ENCODE data around the gene NR1D1. TPM values are rescaled to one million over a fixed set of nuclear protein-coding genes. Genes with fewer than 3 reads are reported as not detected.

Gene NR1D1
- total and polyA plus RNA-seq, 2 of the 8 experiments (the other 6 are each of a cell fraction or from before 2014, with no cell fraction given), result 1.5 to 4.6 TPM

- WGBS, 2 experiments (ENCODE audit: extremely low coverage in 1 of 2, insufficient coverage in 1 of 2, insufficient read length in 1 of 2, insufficient replicate concordance in 2 of 2, low coverage in 1 of 2, low lambda C conversion rate in 2 of 2, missing lambda C conversion rate in 1 of 2), result 94% methylated on average over 5 of the region's 5 CpGs; no CpG with 5 or more reads in 1 of the 2 experiments
- Histone ChIP-seq H3K36me3 (ENCODE audit: control insufficient read depth in 2 of 4, insufficient read depth in 4 of 4, low read length in 3 of 4) (peaks cover 43 to 84% (median 67%) of the 10 kb centered on the region in 4 experiments), H2BK5ac (ENCODE audit: low read depth, low read length) (no peak overlapping the region), H3K79me2 (ENCODE audit: control insufficient read depth in 1 of 2, insufficient read depth in 2 of 2, low read length in 2 of 2) (peaks cover 12 to 35% of the 10 kb centered on the region in 2 experiments), H3K23me2 (ENCODE audit: low read depth, low read length) (peaks cover under 1% of the 10 kb centered on the region; the same call in 1 of the 2 replicates), H2AK5ac (ENCODE audit: low read depth, low read length) (no peak overlapping the region), H3K4me3 (ENCODE audit: extremely low read depth in 1 of 4, insufficient read depth in 2 of 4, low read depth in 3 of 4, low read length in 4 of 4) (no peak overlapping the region), H3K56ac (replicated peaks; ENCODE audit: insufficient read length, low read depth, low read length) (no peak overlapping the region), H4K91ac (replicated peaks; ENCODE audit: insufficient read length, low read length) (no peak overlapping the region), H3K14ac (ENCODE audit: insufficient read length) (no peak overlapping the region), H3K4me1 (replicated peaks in 1 of 4; ENCODE audit: control insufficient read depth in 3 of 4, insufficient read depth in 4 of 4, low read length in 3 of 4) (no peaks in the 10 kb centered on the region; a peak in 1 of 7 replicates), H3K27ac (ENCODE audit: low read depth, low read length) (no peak overlapping the region), H2BK12ac (ENCODE audit: low read depth, low read length) (no peak overlapping the region), H2BK120ac (replicated peaks; ENCODE audit: low read depth, low read length) (no peak overlapping the region), H3K4me2 (ENCODE audit: insufficient read depth in 1 of 2, low read depth in 2 of 2, low read length in 2 of 2) (no peak overlapping the region), H3K23ac (ENCODE audit: insufficient read length) (no peak overlapping the region), H4K8ac (ENCODE audit: extremely low read depth, insufficient read depth, low read length) (peak overlapping the region; percentile 36; the same call in 1 of the 2 replicates), H2AFZ (ENCODE audit: low read length) (no peak overlapping the region), H3K79me1 (ENCODE audit: low read depth, low read length) (0 out of 2 replicates have a peak, but pooled peaks cover 5% of the 10 kb centered on the region), H3K4ac (replicated peaks; ENCODE audit: insufficient read length, low read depth, low read length) (no peak overlapping the region), H3K9ac (replicated peaks in 1 of 4; ENCODE audit: extremely low read depth in 1 of 4, low read depth in 3 of 4, low read length in 3 of 4) (no peak overlapping the region; a peak in 1 of 7 replicates), H4K5ac (ENCODE audit: insufficient read length, low read depth, low read length) (no peak overlapping the region), H4K20me1 (replicated peaks in 1 of 2; ENCODE audit: control insufficient read depth in 1 of 2, insufficient read depth in 2 of 2, low read length in 2 of 2) (peaks cover 0 to 10% of the 10 kb centered on the region in 2 experiments), H2BK20ac (ENCODE audit: low read length) (no peak overlapping the region), H3K18ac (ENCODE audit: extremely low read depth, low read length) (no peak overlapping the region), H3K27me3 (replicated peaks in 1 of 4; ENCODE audit: control insufficient read depth in 3 of 4, extremely low read depth in 1 of 4, insufficient read depth in 3 of 4, low read length in 3 of 4) (no peaks in the 10 kb centered on the region), H3K9me3 (ENCODE audit: insufficient read depth in 2 of 2, low read depth in 1 of 2, low read length in 1 of 2) (no peaks in the 10 kb centered on the region), H2BK15ac (ENCODE audit: low read length) (no peak overlapping the region)
- ChIA-PET POLR2A (ENCODE audit: partially characterized antibody) (interaction anchor here (1.6 to 3.8 kb wide), 4 partner anchors 9 to 15 kb away, joined by 6 to 29 read pairs (median 8); partner anchors contain the start of gene CASC3), CTCF (ENCODE audit: partially characterized antibody) (interaction anchor here (1.0 to 14.0 kb wide), 7 partner anchors 16 to 155 kb away, joined by 3 to 135 read pairs (median 4); partner anchors contain the start of gene PSMD3)
- no peak for DNase-seq (ENCODE audit: low read depth in 1 of 2, low spot score in 2 of 2)
- FAIRE-seq, result no peak
- TF ChIP-seq JUN (IDR thresholded peaks at IDR 0.05; ENCODE audit: low read depth, low read length), result no peak
- no peak for TF ChIP-seq TCF12 (IDR thresholded peaks at IDR 0.05; ENCODE audit: low read depth, low read length)
- TF ChIP-seq SRF (IDR thresholded peaks at IDR 0.05; ENCODE audit: low read depth, low read length), result no peak
- no peak for TF ChIP-seq BRCA1 (IDR thresholded peaks at IDR 0.05; ENCODE audit: low read depth, low read length)
- no peak for TF ChIP-seq TEAD4 (IDR thresholded peaks at IDR 0.05; ENCODE audit: low read depth, low read length)
- TF ChIP-seq ATF3 (IDR thresholded peaks at IDR 0.05; ENCODE audit: insufficient read depth, low read depth, low read length), result no peak
- no peak for TF ChIP-seq SP1 (IDR thresholded peaks at IDR 0.05; ENCODE audit: low read depth, low read length)
- TF ChIP-seq SIN3A (conservative IDR thresholded peaks at IDR 0.05 in 1 of 2, IDR thresholded peaks at IDR 0.05 in 1 of 2; ENCODE audit: low read depth in 1 of 2, low read length in 2 of 2), result no peak
- TF ChIP-seq SAP30 (IDR thresholded peaks at IDR 0.05; ENCODE audit: insufficient read depth, insufficient replicate concordance, low read length), result no peak
- TF ChIP-seq ZNF274 (IDR thresholded peaks at IDR 0.05; ENCODE audit: borderline replicate concordance, extremely low read depth, low read length), result no peak
- TF ChIP-seq FOSL1 (IDR thresholded peaks at IDR 0.05; ENCODE audit: insufficient read depth, low read depth, low read length), result no peak
- no peak for TF ChIP-seq PHF8 (conservative IDR thresholded peaks at IDR 0.05; ENCODE audit: low read depth, low read length)
- TF ChIP-seq CHD1 (IDR thresholded peaks at IDR 0.05; ENCODE audit: low read depth, low read length), result no peak
These were observed 29.1 kb upstream of the NR1D1 start for GRCh38 chr17:40129498-40129897.

All from H1 (cell line).